ENCODE measurements around the gene FOXP1.

The FOXP1 gene

GRCh38 chr3:71050166-71050537 lies 533.4 kb downstream of the FOXP1 start:
- TF ChIP-seq CTCF (IDR thresholded peaks at IDR 0.05; ENCODE audit: unreplicated experiment in 3 of 3) = no peak
- Mint-ChIP-seq H3K36me3 (ENCODE audit: low read depth) (peaks cover 42% of the 10 kb centered on the region), H3K4me3 (no peak overlapping the region), H3K27ac (peak overlapping the region; percentile 42 to 67 (median 52)), H3K9me3 (no peaks in the 10 kb centered on the region), H3K4me1 (peaks cover 72% of the 10 kb centered on the region), H3K27me3 (ENCODE audit: low read depth) (no peaks in the 10 kb centered on the region)

GRCh38 chr3:71048948-71049347 lies 534.6 kb downstream of the FOXP1 start:
- Mint-ChIP-seq H3K36me3 (ENCODE audit: low read depth) (peaks cover 51% of the 10 kb centered on the region), H3K27me3 (ENCODE audit: low read depth) (no peaks in the 10 kb centered on the region), H3K4me3 (peak overlapping the region in 1 of 3 experiments; percentile 11), H3K4me1 (peaks cover 63% of the 10 kb centered on the region), H3K27ac (peak overlapping the region; percentile 18 to 49 (median 46)), H3K9me3 (no peaks in the 10 kb centered on the region)
- TF ChIP-seq CTCF (IDR thresholded peaks at IDR 0.05; ENCODE audit: unreplicated experiment in 3 of 3) = no peak

- Mint-ChIP-seq H3K36me3 (ENCODE audit: low read depth) (peaks cover 60% of the 10 kb centered on the region), H3K27me3 (ENCODE audit: low read depth) (no peaks in the 10 kb centered on the region), H3K9me3 (no peaks in the 10 kb centered on the region), H3K4me3 (no peak overlapping the region), H3K4me1 (peaks cover 52% of the 10 kb centered on the region), H3K27ac (peak overlapping the region; percentile 40 to 53 (median 46))
- TF ChIP-seq CTCF (IDR thresholded peaks at IDR 0.05; ENCODE audit: unreplicated experiment in 3 of 3) = no peak
These were observed 535.7 kb downstream of the FOXP1 start for GRCh38 chr3:71047616-71048531.

- no peak for TF ChIP-seq CTCF (IDR thresholded peaks at IDR 0.05; ENCODE audit: unreplicated experiment in 3 of 3)
- H3K27me3 Mint-ChIP-seq (ENCODE audit: low read depth) = no peaks in the 10 kb centered on the region
- no peak overlapping the region for H3K27ac Mint-ChIP-seq
- H3K36me3 Mint-ChIP-seq (ENCODE audit: low read depth) = peaks cover 63% of the 10 kb centered on the region
- H3K4me3 Mint-ChIP-seq = no peak overlapping the region
- no peaks in the 10 kb centered on the region for H3K9me3 Mint-ChIP-seq
- H3K4me1 Mint-ChIP-seq = peaks cover 41% of the 10 kb centered on the region
These were observed 536.7 kb downstream of the FOXP1 start for GRCh38 chr3:71046791-71047190.

- no peaks in the 10 kb centered on the region for H3K9me3 Mint-ChIP-seq
- H3K4me3 Mint-ChIP-seq = no peak overlapping the region
- peaks cover 62% of the 10 kb centered on the region for H3K36me3 Mint-ChIP-seq (ENCODE audit: low read depth)
- H3K27me3 Mint-ChIP-seq (ENCODE audit: low read depth) = no peaks in the 10 kb centered on the region
- H3K27ac Mint-ChIP-seq = no peak overlapping the region
- peaks cover 32% of the 10 kb centered on the region for H3K4me1 Mint-ChIP-seq
- no peak for TF ChIP-seq CTCF (IDR thresholded peaks at IDR 0.05; ENCODE audit: unreplicated experiment in 3 of 3)
These were observed 537.6 kb downstream of the FOXP1 start for GRCh38 chr3:71045917-71046282.
